ENCODE data around the gene FOCAD.

GRCh38 chr9:20732118-20732517 is 48.1 kb downstream of the FOCAD start:
- TF ChIP-seq POLR2AphosphoS5 (IDR thresholded peaks at IDR 0.05; ENCODE audit: low read depth, low read length): no peak
- TF ChIP-seq CTCF (IDR thresholded peaks at IDR 0.05 in 2 of 3, conservative IDR thresholded peaks at IDR 0.05 in 1 of 3; ENCODE audit: borderline replicate concordance in 1 of 3, insufficient read depth in 1 of 3, low read depth in 2 of 3, low read length in 2 of 3): no peak
- TF ChIP-seq POLR2A (IDR thresholded peaks at IDR 0.05; ENCODE audit: borderline replicate concordance, extremely low read depth, insufficient read depth, insufficient read length): no peak
- TF ChIP-seq EZH2phosphoT487 (IDR thresholded peaks at IDR 0.05; ENCODE audit: borderline replicate concordance): no peak
- no peak for TF ChIP-seq EZH2 (IDR thresholded peaks at IDR 0.05)
- TF ChIP-seq MAX (IDR thresholded peaks at IDR 0.05): no peak
- TF ChIP-seq RAD21 (IDR thresholded peaks at IDR 0.05; ENCODE audit: low read depth): no peak
- TF ChIP-seq, protein P1, sequence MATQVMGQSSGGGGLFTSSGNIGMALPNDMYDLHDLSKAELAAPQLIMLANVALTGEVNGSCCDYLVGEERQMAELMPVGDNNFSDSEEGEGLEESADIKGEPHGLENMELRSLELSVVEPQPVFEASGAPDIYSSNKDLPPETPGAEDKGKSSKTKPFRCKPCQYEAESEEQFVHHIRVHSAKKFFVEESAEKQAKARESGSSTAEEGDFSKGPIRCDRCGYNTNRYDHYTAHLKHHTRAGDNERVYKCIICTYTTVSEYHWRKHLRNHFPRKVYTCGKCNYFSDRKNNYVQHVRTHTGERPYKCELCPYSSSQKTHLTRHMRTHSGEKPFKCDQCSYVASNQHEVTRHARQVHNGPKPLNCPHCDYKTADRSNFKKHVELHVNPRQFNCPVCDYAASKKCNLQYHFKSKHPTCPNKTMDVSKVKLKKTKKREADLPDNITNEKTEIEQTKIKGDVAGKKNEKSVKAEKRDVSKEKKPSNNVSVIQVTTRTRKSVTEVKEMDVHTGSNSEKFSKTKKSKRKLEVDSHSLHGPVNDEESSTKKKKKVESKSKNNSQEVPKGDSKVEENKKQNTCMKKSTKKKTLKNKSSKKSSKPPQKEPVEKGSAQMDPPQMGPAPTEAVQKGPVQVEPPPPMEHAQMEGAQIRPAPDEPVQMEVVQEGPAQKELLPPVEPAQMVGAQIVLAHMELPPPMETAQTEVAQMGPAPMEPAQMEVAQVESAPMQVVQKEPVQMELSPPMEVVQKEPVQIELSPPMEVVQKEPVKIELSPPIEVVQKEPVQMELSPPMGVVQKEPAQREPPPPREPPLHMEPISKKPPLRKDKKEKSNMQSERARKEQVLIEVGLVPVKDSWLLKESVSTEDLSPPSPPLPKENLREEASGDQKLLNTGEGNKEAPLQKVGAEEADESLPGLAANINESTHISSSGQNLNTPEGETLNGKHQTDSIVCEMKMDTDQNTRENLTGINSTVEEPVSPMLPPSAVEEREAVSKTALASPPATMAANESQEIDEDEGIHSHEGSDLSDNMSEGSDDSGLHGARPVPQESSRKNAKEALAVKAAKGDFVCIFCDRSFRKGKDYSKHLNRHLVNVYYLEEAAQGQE (IDR thresholded peaks at IDR 0.05; ENCODE audit: low read depth): no peak

Measured in HCT116 (cell line).